Central memory CD4-positive, alpha-beta T cell (primary cell): Measurements from ENCODE around the gene SLC15A3.

Experiments
- DNase-seq: peaks from one replicate; pipeline ENCODE4 v3.0.0; 2022
- total RNA-seq, 3 experiments: gene quantifications; one replicate each; lab custom pipeline; 2026; lab: John Stamatoyannopoulos, UW

The SLC15A3 gene
- 0.22 to 1.2 (median 0.35) reads per million in 3 experiments for total RNA-seq

DNA sequence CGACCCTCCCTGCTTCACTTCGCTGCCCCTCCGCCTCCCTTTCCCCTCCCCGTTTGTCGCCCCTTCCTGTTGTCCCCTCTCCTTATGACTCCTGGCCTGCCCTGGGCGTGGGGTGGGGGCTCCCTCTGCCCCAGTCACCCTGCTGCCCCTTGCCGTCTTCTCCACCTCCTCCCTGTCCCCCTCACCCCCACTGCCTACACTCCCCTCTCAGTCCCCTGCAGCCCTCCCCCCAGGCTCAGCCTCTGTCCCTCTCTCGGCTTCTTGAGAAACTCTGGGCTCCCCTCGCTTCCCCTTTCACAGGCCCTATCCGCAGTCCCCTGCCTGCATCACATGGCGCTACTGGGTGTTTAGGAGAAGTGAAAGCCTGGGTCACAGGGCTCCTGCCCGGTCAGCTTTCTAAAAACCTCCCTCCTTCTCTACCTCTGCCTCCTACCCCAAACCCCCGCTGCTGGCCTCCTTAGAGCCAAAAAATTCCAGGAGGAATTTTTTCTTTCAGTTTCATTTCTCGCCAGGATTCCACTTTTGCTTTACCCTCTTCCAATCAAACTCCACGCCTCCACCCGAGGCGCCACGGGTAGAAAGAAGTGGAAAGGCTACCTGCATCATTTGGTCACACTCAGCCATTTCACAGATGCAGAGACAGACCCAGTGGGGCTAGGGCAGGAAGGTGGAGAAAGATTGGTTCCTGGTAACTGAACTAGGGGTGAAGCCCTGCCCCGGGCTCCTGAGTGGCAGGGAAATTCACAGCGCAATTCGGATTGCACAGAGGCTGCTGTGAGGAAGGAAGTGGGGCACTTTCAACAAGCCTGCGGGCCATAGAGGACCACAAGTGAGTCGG, at the start of gene SLC15A3:
TSS of gene SLC15A3 (minus strand) at position 273 of the 838 bp plus-strand sequence. CDS start 625 bp downstream, outside the sequence.
- DNase-seq = no peak

DNA sequence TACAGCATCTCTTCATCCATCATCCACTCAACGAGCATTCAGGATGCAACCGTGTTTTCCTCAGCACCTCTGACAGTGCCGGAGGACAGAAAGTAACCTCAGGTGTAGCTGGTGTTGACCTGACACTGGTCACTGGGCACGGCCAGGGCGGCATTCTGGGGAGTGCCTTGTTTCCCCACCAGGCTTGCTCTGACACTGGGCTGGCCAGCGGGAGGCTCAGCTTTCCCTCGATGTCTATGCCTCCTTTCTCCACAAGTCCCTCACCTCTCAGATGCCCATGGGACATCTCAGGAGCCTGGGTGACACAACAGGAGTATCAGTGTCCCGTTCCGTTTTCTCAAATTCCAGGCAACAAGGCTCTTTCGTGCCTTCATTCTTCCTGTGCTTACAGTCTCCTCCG, 48.5 kb upstream of the SLC15A3 start:
- DNase-seq = no peak

DNA sequence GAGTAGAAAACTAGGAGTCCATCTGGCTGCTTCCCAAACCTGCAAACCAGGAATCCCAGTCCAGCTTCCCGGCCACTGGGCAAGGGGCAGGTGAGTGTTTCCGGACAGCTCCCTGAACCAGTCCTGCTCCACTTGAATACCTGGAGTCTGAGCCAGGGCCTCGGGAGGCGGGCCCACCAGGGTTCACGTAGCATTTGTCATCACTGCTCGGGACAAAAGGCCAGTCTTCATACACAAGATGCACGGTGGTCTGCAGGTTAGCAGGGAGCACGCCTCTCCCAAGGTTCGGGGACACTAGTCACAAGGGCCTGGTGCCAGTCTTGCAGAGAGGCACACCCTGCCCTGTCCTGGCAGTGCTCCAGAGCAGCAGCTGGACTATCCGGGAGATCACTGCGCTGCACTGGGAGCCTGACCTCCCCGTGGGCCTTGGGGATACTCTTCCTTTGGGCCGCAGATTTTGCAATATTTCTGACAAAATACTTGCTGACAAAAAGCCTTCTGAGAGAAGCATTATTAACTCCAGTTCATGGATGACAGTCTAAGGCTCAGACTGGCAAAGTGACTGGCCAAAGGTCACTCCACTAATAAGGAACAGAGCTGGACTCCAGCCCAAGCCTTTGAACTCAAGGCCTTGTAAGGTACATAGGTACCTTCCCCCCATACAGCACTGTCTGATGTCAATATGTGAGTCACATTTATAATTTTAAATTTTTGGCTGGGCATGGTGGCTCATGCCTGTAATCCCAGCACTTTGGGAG, 44.6 kb upstream of the SLC15A3 start:
- DNase-seq = no peak

DNA sequence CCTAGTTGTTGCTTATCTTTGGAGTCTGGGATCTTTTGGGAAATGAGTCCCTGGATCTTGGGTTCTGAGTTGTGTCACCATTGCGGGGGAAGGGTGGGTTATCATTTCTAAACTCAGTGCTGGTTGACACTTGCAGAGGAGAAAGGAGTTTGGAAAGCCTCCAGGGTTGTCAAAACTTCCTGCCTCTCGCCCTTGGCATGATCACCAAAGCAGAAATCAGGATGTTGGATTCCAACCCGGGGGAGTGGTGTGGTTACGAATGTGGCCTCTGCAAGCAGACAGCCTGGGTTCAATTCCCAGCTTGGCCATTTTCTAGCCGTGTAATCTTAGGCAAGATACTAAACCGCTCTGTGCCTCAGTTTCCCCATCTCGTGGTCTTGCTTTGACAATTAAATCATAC, 43.8 kb upstream of the SLC15A3 start:
- no peak for DNase-seq

DNA sequence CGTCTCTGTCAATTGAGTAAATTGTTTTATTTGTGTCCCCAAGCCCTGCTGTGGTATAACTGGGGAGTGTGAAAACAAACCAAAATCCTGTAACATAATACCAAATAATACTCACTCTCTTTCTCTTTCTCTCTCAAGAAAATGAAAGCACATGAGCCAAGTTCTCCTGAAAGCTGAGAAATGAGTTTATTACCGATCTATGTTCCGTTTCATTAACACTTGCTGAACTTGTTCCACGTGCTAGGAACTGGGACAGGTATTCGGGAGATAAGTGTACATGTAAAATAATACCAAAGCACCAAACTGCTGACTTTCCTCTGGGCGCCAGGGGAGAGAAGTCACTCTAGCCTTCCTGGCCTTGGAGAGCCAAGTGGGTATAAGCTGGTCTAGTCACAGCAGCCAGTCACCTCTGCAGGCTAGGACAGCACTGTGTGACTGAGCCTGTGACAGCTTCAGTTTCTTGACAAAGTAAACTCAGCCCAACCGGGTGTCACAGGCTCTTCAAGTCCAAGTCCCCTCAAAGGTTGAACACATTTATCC, 42.6 kb upstream of the SLC15A3 start:
- no peak for DNase-seq

DNA sequence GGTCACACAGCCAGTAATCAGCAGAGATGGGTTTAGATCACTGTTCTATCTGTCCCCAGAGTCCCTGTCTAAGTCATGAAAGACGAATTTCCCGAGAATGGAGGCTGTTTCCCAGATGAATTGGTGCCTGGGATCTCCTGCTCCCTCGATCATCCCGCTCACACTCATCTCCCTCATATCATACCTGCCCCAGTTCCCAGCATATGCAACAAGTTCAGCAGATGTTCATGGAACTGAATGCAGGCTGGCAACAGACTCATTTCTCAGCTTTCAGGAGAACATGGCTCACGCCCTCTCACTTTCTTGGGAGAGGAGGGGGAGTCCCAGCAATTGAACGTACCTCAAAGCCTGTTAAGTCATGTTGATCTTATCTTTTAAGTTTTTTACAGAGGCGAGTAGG, 41.6 kb upstream of the SLC15A3 start:
- no peak for DNase-seq

DNA sequence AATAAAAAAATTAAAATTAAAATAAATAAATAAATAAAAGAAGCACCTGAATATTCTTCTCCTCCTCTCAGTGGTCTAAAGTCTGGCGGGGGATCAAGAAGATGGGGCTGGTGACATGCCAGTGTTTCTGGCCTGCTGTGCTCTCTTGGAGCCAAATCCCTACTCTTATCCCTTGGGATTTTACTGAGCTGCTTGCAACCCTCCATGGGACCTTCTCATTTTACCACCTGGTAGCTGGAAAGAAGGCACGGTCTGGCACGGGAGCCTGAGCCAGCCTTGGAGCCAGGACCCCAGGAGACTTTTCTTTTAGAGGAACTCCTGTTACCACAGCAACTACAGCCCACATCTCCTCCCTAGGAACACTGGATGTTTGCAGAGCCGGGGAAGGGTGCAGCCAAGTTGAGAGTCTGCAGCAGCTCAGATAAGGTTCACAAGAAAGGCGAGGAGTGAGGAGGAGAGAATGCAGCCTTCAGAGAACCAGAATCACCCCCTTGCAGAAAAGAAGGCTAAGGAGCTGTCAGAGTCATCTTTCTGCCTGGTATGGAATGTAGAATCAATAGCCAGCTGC, 41.0 kb upstream of the SLC15A3 start:
- no peak for DNase-seq

DNA sequence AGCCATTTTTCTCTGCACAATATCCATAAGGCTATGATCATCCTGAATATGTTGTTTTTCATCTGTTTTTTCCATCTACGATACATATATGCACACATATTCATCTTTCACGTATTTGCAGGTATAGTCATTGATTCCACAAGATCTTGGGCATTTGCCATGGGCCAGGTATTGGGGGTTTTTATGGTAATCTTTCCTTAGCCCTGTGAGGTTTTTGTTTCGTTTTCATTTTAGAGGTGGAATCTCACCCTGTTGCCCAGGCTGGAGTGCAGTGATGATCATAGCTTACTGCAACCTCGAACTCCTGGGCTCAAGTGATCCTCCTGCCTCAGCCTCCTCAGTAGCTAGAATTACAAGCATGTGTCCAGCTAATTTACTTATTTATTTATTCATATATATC, 39.5 kb upstream of the SLC15A3 start:
- peak; percentile 42 for DNase-seq

DNA sequence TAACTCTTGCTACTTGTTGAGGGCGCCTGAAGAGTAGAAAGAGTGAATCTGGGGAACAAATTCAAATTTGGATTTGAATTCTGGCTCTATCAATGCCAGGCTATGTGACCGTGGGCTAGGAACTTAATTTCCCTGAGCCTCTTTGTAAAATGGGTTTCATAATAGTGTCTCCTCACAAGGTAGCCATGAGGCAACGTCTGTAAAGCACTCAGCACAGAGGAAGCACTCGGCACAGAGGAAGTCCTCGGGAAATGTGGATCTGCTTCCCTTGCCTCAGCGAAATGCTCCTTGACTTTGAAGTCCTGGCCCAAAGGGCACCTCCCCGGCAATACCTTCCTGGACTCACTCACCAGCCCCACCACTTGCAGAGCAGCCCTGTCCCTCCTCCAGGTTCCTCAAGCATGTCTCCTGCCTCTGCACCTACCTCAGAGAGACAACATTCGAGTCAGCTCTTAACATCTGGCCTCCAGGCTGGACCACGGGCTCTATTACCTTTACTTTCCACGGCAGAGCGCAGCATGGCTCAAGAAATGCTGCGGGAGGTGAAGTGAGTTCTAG, 37.2 kb upstream of the SLC15A3 start:
- no peak for DNase-seq

DNA sequence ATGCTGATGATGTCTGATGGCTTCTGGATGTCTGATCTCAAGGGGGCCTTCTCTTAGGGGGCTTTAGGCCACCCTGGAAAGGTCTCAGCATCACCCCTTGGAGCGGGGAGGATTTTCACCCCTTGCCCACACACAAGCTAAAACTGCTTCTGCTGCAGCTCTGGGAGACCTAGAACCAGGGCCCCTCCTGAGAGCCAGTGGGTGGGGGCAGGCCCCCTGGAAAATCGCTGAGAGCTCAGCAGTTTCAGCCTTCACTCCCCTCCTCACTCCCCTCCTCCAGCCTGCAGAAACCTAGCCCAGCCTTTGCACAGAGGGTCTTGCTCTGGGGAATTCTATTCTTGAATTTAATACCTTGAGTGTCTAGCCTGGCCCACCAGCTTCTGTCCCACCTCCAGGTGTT, 36.7 kb upstream of the SLC15A3 start:
- no peak for DNase-seq

DNA sequence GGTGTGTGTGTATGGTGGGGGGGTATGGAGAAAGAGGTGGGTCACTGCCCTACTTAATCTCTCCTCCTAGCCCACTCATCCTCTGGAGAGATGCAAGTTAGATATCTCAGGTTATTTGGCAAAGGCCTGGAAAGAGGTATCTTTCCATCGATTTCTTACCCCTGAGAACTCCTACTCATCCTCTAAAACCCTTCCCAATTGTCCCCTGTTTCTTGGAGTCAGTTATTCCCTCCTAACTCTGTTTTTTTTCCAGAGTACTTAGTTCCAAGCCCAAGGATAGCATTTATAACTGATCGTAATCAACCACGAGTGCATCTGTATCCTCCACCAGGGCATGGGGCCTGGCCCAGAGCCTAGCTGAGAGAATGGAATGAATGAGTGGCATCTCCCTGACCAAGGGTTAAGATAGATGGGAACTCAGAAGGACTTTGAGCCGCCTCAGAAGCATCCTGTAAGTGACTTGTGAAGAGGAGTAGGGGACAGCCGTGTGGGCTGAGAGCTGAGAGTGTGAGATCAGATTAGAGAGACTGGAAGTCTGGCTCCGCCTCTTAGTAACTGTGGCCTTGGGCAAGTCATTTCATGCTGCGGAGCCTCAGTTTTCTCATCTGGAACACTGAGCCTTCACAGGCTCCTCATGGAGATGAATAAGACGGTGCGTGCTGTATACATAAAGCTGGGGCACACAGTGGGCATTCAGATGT, 35.8 kb upstream of the SLC15A3 start:
- peak; percentile 60 for DNase-seq

DNA sequence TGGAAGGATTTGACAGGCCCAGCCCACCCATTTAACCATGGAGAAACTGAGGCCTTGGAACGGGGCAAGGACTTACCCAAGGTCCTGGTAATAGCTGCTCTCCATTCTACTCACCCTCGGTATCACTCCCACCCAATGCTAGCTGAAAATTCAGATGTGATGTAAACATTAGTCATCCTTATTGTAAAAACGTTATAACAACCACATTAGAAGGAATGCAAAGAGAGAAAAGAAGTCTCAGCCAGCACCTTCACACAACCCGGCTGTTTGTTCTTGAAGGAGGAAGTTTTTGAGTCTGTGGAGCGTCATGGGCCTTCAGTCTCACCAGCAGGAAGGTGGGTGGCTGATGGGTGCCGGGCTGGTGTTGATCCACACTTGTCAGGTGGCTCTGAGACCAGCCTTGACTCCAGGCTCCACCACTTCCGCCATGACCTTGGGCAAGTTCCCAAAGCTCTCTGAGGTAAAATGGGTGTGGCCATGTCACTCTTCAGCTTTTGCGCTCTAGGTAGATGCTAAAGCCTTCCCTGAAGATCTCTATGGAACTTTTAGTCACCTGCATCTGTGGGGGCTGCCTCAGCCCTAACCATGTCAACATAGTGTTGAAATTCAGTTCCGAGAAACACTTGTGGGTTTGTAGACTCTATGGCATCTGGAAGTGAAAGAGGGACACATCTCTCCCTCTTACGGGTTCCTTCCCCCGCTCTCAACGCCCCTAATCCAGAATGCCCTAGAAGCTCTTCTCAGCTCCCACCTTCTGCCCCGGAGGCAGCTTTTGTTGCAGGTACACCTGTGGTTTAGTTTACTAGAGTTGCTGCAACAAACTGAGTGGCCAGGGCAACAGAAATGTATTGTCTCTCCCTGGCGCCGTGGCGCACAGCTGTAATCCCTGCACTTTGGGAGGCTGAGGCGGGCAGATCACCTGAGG, 34.3 kb upstream of the SLC15A3 start:
- DNase-seq = peak; percentile 98

DNA sequence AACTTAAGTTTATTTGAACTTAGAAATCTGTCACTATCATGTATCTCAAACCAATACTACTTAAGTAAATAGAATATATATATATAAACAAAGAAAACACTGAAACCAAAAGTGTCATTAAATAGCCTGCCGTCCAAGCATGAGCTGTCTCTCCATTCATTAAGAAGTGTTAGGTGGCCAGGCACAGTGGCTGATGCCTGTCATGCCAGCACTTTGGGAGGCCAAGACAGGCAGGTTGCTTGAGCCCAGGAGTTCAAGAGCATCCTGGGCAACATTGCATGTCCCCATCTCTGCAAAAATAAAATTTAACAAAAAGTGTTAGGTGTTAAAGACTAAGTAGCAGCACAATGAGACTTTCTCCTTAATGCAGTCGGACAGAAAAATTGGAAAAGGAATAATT, 33.5 kb upstream of the SLC15A3 start:
- no peak for DNase-seq

DNA sequence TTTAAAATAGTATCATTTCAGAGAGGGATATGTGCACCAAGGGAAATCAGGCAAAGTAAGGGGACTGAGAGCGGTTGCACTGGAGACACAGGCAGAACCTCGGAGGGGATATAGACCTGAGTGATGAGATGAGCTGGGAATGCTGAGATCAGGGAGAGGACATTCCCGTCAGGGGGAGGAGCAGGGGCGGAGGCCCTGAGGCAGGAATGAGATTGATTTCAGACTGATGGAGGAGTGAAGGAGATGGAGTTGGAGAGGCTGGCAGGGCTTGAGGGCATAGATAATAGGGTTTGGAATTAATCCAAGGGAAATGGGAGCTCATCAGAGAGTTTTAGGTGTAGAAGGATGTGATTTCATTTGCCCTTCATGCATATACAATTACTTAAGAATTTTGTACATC, 32.7 kb upstream of the SLC15A3 start:
- DNase-seq = no peak

DNA sequence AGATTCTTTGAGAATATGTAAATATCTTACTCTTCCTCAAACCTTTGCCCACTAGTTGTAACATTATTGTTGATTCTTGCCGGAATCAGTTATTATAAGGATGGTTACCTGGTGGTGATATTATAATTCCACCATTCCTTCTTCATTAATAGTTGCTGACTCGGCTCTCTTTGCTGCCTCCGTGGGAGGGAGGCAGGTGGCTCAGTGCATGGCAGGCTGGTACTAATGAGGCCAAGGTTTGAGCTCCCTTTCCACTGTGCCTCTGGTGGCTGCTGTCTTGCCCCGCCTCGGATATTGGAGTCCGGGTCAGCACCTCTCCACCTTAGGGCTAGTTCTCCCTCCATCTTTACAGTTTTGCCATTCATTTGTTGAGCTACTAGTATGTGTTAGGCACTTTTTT, 32.2 kb upstream of the SLC15A3 start:
- DNase-seq = no peak

DNA sequence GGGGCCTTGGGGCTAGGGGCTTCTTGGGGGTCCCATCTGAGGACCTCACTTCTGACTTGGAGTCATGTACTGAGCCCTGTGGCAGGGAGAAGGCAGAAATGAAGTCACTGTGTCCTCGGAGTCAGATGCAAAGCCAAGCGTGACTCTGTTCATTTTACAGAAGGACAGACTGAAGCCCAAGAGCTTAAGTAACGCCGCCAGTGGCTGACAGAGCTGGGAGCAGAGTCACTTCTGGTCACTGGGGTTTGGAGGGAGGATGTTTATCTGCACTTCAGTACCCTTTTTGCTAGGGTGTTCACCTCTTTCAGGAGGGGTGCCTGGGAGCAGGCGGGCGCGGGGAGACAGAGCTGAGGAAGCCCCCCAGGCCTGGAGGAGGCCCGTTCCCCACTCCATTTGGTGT, 30.2 kb upstream of the SLC15A3 start:
- DNase-seq = no peak

DNA sequence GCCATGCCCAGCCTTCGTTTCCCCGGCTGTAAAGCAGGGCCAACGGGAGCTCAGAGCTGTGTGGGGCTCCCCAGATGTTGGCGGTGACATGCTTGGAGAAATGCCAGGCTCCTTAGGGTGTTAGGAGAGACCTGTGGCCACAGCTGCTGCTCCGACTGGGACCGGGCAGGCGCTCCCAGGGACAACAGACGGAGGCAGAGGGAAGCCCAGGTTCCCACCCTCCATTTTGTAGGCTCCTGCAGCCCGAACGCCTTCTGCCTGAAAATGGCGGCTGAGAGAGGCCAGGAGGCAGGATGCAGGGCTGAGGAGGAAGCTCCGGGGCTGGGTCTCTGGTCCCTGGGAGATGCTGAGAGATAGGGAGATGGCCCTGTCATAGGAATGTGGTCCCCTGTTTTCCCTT, 29.5 kb upstream of the SLC15A3 start:
- no peak for DNase-seq

DNA sequence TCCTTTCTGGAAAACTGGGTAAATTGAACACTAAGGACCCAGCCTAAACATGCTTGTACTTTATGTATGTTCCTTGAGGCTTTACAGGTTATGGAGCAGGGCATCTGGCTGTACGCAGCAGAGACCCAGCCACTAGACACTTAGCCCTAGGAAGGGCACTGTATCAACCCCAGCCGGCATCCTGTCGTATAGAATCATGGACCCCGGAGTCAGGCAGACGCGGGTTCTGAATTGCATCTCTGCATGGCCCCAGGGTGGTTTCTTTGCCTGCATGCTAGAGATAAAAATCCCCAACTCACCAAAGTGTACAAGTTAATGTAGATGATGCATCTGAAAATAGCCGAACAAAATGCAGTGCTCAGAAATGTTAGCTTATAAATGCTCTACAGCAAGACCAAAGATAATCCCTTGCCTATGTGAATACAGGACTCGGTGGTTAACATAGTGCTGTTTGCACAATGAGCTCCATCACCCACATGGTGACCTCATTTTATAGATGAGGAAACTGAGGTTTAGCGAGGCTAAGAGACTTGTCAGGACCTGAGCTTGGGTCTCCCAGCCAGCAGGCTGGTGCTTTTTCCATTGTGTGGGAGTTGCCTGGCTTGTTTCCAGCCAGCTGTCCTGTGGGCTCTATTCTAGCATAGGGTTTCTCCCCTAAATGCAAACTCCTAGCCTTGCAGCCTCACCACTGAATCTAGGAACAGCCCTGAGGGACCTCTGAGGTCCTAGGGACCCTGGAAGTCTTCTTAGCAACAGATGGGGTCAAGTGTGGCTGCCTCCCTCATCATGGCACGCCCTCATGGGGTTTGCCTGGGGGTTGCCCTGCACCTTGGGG, 26.8 kb upstream of the SLC15A3 start:
- peak; percentile 58 for DNase-seq

DNA sequence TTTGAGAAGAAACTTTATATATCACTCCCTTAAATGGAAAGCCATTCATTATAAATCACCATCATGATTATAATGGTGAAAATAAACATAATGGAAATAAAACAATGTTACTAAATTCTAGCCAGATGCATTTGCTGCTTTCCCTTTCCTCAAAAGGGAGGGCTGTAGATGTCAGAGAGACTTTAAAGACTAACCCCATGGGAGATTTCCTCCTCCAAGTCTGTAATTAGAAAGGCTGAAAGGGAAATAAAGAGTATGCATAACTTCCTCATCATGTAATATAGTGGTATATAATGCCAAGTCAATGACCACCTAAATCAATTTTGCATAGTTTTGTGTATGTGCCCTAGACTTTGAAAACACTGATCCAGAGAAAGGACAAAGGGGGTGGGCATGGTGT, 25.9 kb upstream of the SLC15A3 start:
- no peak for DNase-seq

DNA sequence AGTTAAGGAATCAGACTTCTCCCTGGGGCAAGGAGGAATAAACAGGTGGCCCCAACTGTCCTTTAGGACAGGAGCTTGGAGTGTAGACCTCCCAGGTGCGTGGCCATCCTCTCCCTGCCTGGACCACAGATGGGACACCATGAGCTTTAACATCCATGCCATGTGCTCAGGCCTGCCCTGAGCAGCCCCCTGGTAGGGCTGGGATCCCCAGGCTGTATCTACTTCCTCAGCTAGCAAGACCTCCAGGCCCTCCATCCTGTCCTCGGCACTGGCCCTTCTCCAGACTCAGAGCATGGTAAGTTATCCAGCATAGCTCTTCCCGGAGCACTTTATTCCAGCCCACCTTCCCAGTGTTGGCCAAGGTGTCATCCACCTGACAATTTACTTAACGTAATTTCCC, 25.2 kb upstream of the SLC15A3 start:
- DNase-seq = no peak
